ENCODE results near the gene MAPK1.
"Not testable (repeated sequence)": the region's sequence is repeated elsewhere in the genome, so short reads cannot be mapped to it uniquely, and the experiment has no call there.

MAPK1 gene

GRCh38 chr22:21881841-21882753 lies 14.7 kb upstream of the MAPK1 start:
- no peak for DNase-seq (ENCODE audit: low spot score)

GRCh38 chr22:21876486-21877176 lies 9.2 kb upstream of the MAPK1 start:
- DNase-seq (ENCODE audit: low spot score): peak; percentile 68

GRCh38 chr22:21874953-21875352 lies 7.5 kb upstream of the MAPK1 start:
- not testable (repeated sequence) for DNase-seq (ENCODE audit: low spot score)

GRCh38 chr22:21873619-21874018 lies 6.2 kb upstream of the MAPK1 start:
- DNase-seq (ENCODE audit: low spot score): no peak

- not testable (repeated sequence) for DNase-seq (ENCODE audit: low spot score)
Measured at GRCh38 chr22:21872741-21873140, 5.3 kb upstream of the MAPK1 start.

- DNase-seq (ENCODE audit: low spot score): no peak
Measured at GRCh38 chr22:21868651-21869050, 1.2 kb upstream of the MAPK1 start.

- DNase-seq (ENCODE audit: low spot score): peak; percentile 47
Measured at GRCh38 chr22:21866833-21867527, 465 bp downstream of the MAPK1 start.

GRCh38 chr22:21865041-21865440 lies 2.4 kb downstream of the MAPK1 start:
- DNase-seq (ENCODE audit: low spot score): peak; percentile 87

- no peak for DNase-seq (ENCODE audit: low spot score)
Measured at GRCh38 chr22:21862386-21863245, 4.8 kb downstream of the MAPK1 start.

- no peak for DNase-seq (ENCODE audit: low spot score)
Measured at GRCh38 chr22:21861851-21862250, 5.6 kb downstream of the MAPK1 start.

GRCh38 chr22:21861264-21861848 lies 6.1 kb downstream of the MAPK1 start:
- DNase-seq (ENCODE audit: low spot score): no peak

- DNase-seq (ENCODE audit: low spot score): no peak
Measured at GRCh38 chr22:21860491-21861039, 6.9 kb downstream of the MAPK1 start.

GRCh38 chr22:21858025-21858764 lies 9.2 kb downstream of the MAPK1 start:
- no peak for DNase-seq (ENCODE audit: low spot score)

GRCh38 chr22:21857481-21857914 lies 9.9 kb downstream of the MAPK1 start:
- no peak for DNase-seq (ENCODE audit: low spot score)

- DNase-seq (ENCODE audit: low spot score): no peak
Measured at GRCh38 chr22:21856868-21857267, 10.6 kb downstream of the MAPK1 start.

GRCh38 chr22:21856197-21856596 lies 11.2 kb downstream of the MAPK1 start:
- DNase-seq (ENCODE audit: low spot score): no peak

GRCh38 chr22:21855676-21856075 lies 11.8 kb downstream of the MAPK1 start:
- no peak for DNase-seq (ENCODE audit: low spot score)

- no peak for DNase-seq (ENCODE audit: low spot score)
Measured at GRCh38 chr22:21850660-21851059, 16.8 kb downstream of the MAPK1 start.

- DNase-seq (ENCODE audit: low spot score): no peak
Measured at GRCh38 chr22:21849489-21849888, 18.0 kb downstream of the MAPK1 start.

GRCh38 chr22:21848057-21848456 lies 19.4 kb downstream of the MAPK1 start:
- DNase-seq (ENCODE audit: low spot score): not testable (repeated sequence)
